Gastrocnemius medialis (tissue), 4 donors: Measurements from ENCODE around the gene ZBTB7B. TPM values are rescaled to one million over a fixed set of nuclear protein-coding genes. Genes with fewer than 3 reads are reported as not detected.
A peak's percentile ranks its signal among the peaks of the same experiment; 100 is the strongest.

ENCODE experiments used
- ATAC-seq, 2 donors: fragments of 150-250 bp; one replicate each; pipeline ENCODE4 v1.9.1; 2016
- DNase-seq, 2 donors: peaks; one replicate each; pipeline ENCODE4 v3.0.0-alpha.2; 2019
- H3K27ac ChIP-seq, 4 donors: fragments of 200-600 bp; sonication (generic); 1 replicate in 1 of 4; 2 replicates in 3 of 4; pipeline ENCODE4 v1.5.1; 2016 to 2018; ENCODE audit warnings: mild to moderate bottlenecking in 2 of 4, moderate library complexity in 1 of 4
- H3K27me3 ChIP-seq, 3 donors: fragments of 200-600 bp; sonication (generic) in 2 of 3; 1 replicate in 1 of 3; 2 replicates in 2 of 3; pipeline versions ENCODE4 v1.5.1 to v1.6.0; 2016 to 2019; ENCODE audit warnings: mild to moderate bottlenecking in 1 of 3, moderate library complexity in 1 of 3
- H3K36me3 ChIP-seq, 2 donors: fragments of 200-600 bp; sonication (generic) in 1 of 2; one replicate each; pipeline ENCODE4 v1.5.1; 2017 to 2018
- H3K4me1 ChIP-seq, 2 donors: fragments of 200-600 bp; sonication (generic) in 1 of 2; one replicate each; pipeline ENCODE4 v1.5.1; 2016 to 2017; ENCODE audit warnings: mild to moderate bottlenecking in 2 of 2
- H3K4me3 ChIP-seq, 4 donors: fragments of 200-600 bp; sonication (generic) in 3 of 4; 1 replicate in 1 of 4; 2 replicates in 3 of 4; pipeline ENCODE4 v1.5.1; 2016 to 2019; ENCODE audit warnings: mild to moderate bottlenecking in 2 of 4
- H3K9me3 ChIP-seq, 3 donors: fragments of 200-600 bp; sonication (generic) in 2 of 3; 1 replicate in 1 of 3; 2 replicates in 2 of 3; pipeline ENCODE4 v1.5.1; 2016 to 2019
- CTCF ChIP-seq, 5 experiments: fragments of 450-650 bp in 3 of 5; fragments of 200-600 bp in 2 of 5; sonication (generic) in 2 of 5; IDR thresholded peaks in 4 of 5; conservative IDR thresholded peaks in 1 of 5; 1 replicate in 4 of 5; 2 replicates in 1 of 5; pipeline ENCODE4 v1.5.1; 2016 to 2019; ENCODE audit warnings: antibody characterized with exemption in 5 of 5, mild to moderate bottlenecking in 3 of 5, moderate library complexity in 3 of 5
- POLR2A ChIP-seq, 2 donors: fragments of 450-650 bp; IDR thresholded peaks; one replicate each; pipeline ENCODE4 v1.6.1; 2017; ENCODE audit warnings: antibody characterized with exemption in 2 of 2, mild to moderate bottlenecking in 2 of 2, moderate library complexity in 2 of 2
- in situ Hi-C, 4 donors: fragments of 200-750 bp; cut with MboI; loops; one replicate each; pipeline versions ENCODE4 v1.15.0 to v1.8.0; 2017; ENCODE audit warnings: low sequenced_read_pairs in 4 of 4
- intact Hi-C: fragments of 100-400 bp; cut with DNase I; formaldehyde crosslinking; loops from one replicate; pipeline ENCODE4 v1.15.1; 2023; ENCODE audit warnings: low total_unique reads
- total RNA-seq, 4 donors: library from RNA; depleted of rRNA; stranded (reverse); fragments of >200 nt; gene quantifications; one replicate each; pipeline versions ENCODE4 v1.1.0 to v1.2.3, GENCODE V29; 2016

Gene ZBTB7B
- total RNA-seq, 4 donors from 2014 or later = 61.3 to 100 (median 73.1) TPM

- DNase-seq (peak; percentile 76 to 89), ATAC-seq (peak; percentile 93 to 95)
- Histone ChIP-seq H3K36me3 (peaks cover 0 to 20% of the 10 kb centered on the region in 2 donors), H3K27ac (peak within 1 kb of the TSS; percentile 92 to 98 (median 94)), H3K9me3 (no peaks in the 10 kb centered on the region), H3K4me3 (peak within 1 kb of the TSS; percentile 67 to 77 (median 69)), H3K4me1 (peaks cover 62 to 66% of the 10 kb centered on the region in 2 donors), H3K27me3 (no peaks in the 10 kb centered on the region)
- intact Hi-C loops (loop anchor here (1.0 kb wide), 1 partner anchor 19 kb away; no protein-coding TSS in a partner anchor), in situ Hi-C loops (loop anchor here in 1 of 4 donors (25.0 kb wide), 1 partner anchor 106 kb away; the partner anchor contains the start of genes ADAM15 and EFNA4)
- peak; percentile 67 to 71 for TF ChIP-seq POLR2A (IDR thresholded peaks at IDR 0.05)
- TF ChIP-seq CTCF (IDR thresholded peaks at IDR 0.05 in 4 of 5, conservative IDR thresholded peaks at IDR 0.05 in 1 of 5) = no peak
Measured at GRCh38 chr1:154955718-154956543, 46.7 kb upstream of the ZBTB7B start, which contains the start of gene PBXIP1. PBXIP1 (minus strand) TSS chr1:154956099; CDS start chr1:154953721, 2,378 bp downstream.

DNA sequence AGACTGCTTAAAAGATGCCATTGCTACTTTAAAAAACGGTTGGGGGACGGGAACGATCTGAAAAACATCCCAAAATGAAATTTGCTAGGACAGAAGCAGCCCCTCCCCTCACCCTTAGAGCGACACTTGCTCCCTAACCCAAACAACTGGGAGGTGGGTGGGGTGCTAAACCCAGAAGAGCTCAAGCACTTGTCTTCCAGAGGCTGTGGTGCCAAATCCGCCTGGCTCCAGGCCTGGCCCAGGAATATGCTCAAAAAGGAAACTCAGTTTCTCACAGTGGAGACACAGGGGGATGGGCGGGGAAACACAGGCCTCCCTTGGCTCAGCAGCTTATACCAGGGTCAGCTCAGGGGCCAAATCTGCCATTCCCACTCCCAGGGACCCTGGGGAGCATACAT is 46.1 kb upstream of the ZBTB7B start:
- no peak for TF ChIP-seq CTCF (IDR thresholded peaks at IDR 0.05 in 4 of 5, conservative IDR thresholded peaks at IDR 0.05 in 1 of 5)
- no peak for TF ChIP-seq POLR2A (IDR thresholded peaks at IDR 0.05)
- in situ Hi-C loops (loop anchor here in 1 of 4 donors (25.0 kb wide), 1 partner anchor 106 kb away; the partner anchor contains the start of genes ADAM15 and EFNA4), intact Hi-C loops (loop anchor here (1.0 kb wide), 1 partner anchor 19 kb away; no protein-coding TSS in a partner anchor)
- Histone ChIP-seq H3K4me1 (peaks cover 62 to 68% of the 10 kb centered on the region in 2 donors), H3K4me3 (peak overlapping the region; percentile 67 to 77 (median 69)), H3K9me3 (no peaks in the 10 kb centered on the region), H3K27me3 (no peaks in the 10 kb centered on the region), H3K36me3 (peaks cover 0 to 14% of the 10 kb centered on the region in 2 donors), H3K27ac (peak overlapping the region; percentile 92 to 98 (median 94))
- peak; percentile 52 to 74 for DNase-seq
- ATAC-seq = peak; percentile 22 to 45

GRCh38 chr1:154957091-154957657 is 45.4 kb upstream of the ZBTB7B start:
- Histone ChIP-seq H3K4me3 (peak overlapping the region; percentile 67 to 77 (median 69)), H3K4me1 (peaks cover 57 to 65% of the 10 kb centered on the region in 2 donors), H3K36me3 (peaks cover 0 to 13% of the 10 kb centered on the region in 2 donors), H3K27me3 (no peaks in the 10 kb centered on the region), H3K27ac (peak overlapping the region; percentile 92 to 98 (median 94)), H3K9me3 (no peaks in the 10 kb centered on the region)
- TF ChIP-seq POLR2A (IDR thresholded peaks at IDR 0.05) (no peak), CTCF (IDR thresholded peaks at IDR 0.05 in 4 of 5, conservative IDR thresholded peaks at IDR 0.05 in 1 of 5) (no peak)
- intact Hi-C loops = no loop called here
- no peak for ATAC-seq
- no peak for DNase-seq
- in situ Hi-C loops = loop anchor here in 1 of 4 donors (25.0 kb wide), 1 partner anchor 105 kb away; the partner anchor contains the start of genes ADAM15 and EFNA4

DNA sequence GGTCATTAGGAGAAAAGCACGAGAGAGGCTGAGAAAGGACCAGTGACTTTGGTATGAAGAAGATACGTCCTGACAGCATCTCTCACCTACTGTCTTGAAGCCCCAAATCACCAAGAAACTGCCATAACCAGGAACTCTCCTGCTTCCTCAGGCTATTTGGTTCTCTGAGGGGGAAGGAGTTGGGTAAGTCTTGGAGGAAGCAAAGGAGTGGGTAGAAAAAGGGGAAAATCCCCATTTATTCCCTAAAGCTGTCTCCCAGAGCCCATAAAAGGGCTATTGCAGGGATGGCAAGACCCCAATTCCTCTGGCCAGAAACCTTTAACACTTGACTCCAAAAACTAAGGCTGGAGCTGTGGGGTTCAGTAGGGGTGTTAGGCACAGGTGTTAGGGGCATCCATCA is 44.6 kb upstream of the ZBTB7B start:
- no peak for DNase-seq
- Histone ChIP-seq H3K27me3 (no peaks in the 10 kb centered on the region), H3K36me3 (peaks cover 0 to 16% of the 10 kb centered on the region in 2 donors), H3K27ac (peak overlapping the region; percentile 92 to 98 (median 94)), H3K4me3 (no peak overlapping the region), H3K9me3 (no peaks in the 10 kb centered on the region), H3K4me1 (peaks cover 57 to 65% of the 10 kb centered on the region in 2 donors)
- ATAC-seq = no peak
- in situ Hi-C loops = loop anchor here in 1 of 4 donors (25.0 kb wide), 1 partner anchor 104 kb away; the partner anchor contains the start of genes ADAM15 and EFNA4
- intact Hi-C loops = no loop called here
- TF ChIP-seq CTCF (IDR thresholded peaks at IDR 0.05 in 4 of 5, conservative IDR thresholded peaks at IDR 0.05 in 1 of 5) = no peak
- no peak for TF ChIP-seq POLR2A (IDR thresholded peaks at IDR 0.05)
